PFSK-1 (cell line): ENCODE results near the gene CIDEA.

Experiments
- FOXP2 ChIP-seq: optimal IDR thresholded peaks from 2 replicates; pipeline ENCODE3; 2011; ENCODE audit warnings: borderline replicate concordance, control low read depth, inconsistent platforms; ENCODE audit not compliant: insufficient read depth; ENCODE audit errors: extremely low read length, extremely low read depth
- POLR2AphosphoS5 ChIP-seq: IDR thresholded peaks from 2 replicates; pipeline ENCODE4 v1.6.1; 2012; ENCODE audit warnings: low read depth, mild to moderate bottlenecking, control low read depth, low read length, moderate library complexity
- REST ChIP-seq, 2 experiments: IDR thresholded peaks; 2 replicates each; pipeline versions ENCODE4 v1.6.1 to v1.8.0; 2011 to 2012; ENCODE audit warnings: low read depth in 2 of 2, low read length in 2 of 2, control low read depth in 1 of 2, inconsistent platforms in 1 of 2, mild to moderate bottlenecking in 1 of 2, moderate library complexity in 1 of 2; ENCODE audit not compliant: insufficient read depth in 1 of 2
- SIN3A ChIP-seq: IDR thresholded peaks from 2 replicates; pipeline ENCODE4 v1.6.1; 2012; ENCODE audit warnings: mild to moderate bottlenecking, low read length, moderate library complexity, borderline replicate concordance; ENCODE audit not compliant: insufficient read depth
- TAF1 ChIP-seq: IDR thresholded peaks from 2 replicates; pipeline ENCODE4 v1.6.1; 2012; ENCODE audit warnings: low read length, control low read depth, borderline replicate concordance; ENCODE audit not compliant: insufficient read depth

The CIDEA gene

GRCh38 chr18:12318857-12319256, 64.7 kb downstream of the CIDEA start:
- no peak for TF ChIP-seq SIN3A
- TF ChIP-seq POLR2AphosphoS5, result no peak
- no peak for TF ChIP-seq TAF1
- TF ChIP-seq FOXP2, result no peak
- no peak for TF ChIP-seq REST (IDR thresholded peaks at IDR 0.05; ENCODE audit: insufficient read depth in 1 of 2, low read depth in 2 of 2, low read length in 2 of 2)

- TF ChIP-seq TAF1 (no peak), POLR2AphosphoS5 (no peak)
These were observed 67.2 kb downstream of the CIDEA start for GRCh38 chr18:12321333-12321732.

GRCh38 chr18:12324991-12325725, 71.0 kb downstream of the CIDEA start:
- no peak for TF ChIP-seq TAF1
- no peak for TF ChIP-seq SIN3A
- no peak for TF ChIP-seq FOXP2
- TF ChIP-seq REST (IDR thresholded peaks at IDR 0.05; ENCODE audit: insufficient read depth in 1 of 2, low read depth in 2 of 2, low read length in 2 of 2), result no peak
- TF ChIP-seq POLR2AphosphoS5, result no peak

- TF ChIP-seq FOXP2 (no peak), TAF1 (no peak), REST (IDR thresholded peaks at IDR 0.05; ENCODE audit: insufficient read depth in 1 of 2, low read depth in 2 of 2, low read length in 2 of 2) (no peak), SIN3A (no peak), POLR2AphosphoS5 (no peak)
These were observed 71.6 kb downstream of the CIDEA start for GRCh38 chr18:12325726-12326245.

- no peak for TF ChIP-seq REST (IDR thresholded peaks at IDR 0.05; ENCODE audit: insufficient read depth in 1 of 2, low read depth in 2 of 2, low read length in 2 of 2)
- TF ChIP-seq FOXP2, result no peak
- no peak for TF ChIP-seq POLR2AphosphoS5
- no peak for TF ChIP-seq SIN3A
- no peak for TF ChIP-seq TAF1
These were observed 72.7 kb downstream of the CIDEA start for GRCh38 chr18:12326711-12327460.
